ENCODE data around the gene SNCAIP. TPM values are rescaled to one million over a fixed set of nuclear protein-coding genes. Genes with fewer than 3 reads are reported as not detected.
"Not testable (repeated sequence)": the region's sequence is repeated elsewhere in the genome, so short reads cannot be mapped to it uniquely, and the experiment has no call there.

The SNCAIP gene
- total and polyA plus RNA-seq, 12 donors = 1.3 to 6.4 (median 2.7) TPM

GRCh38 chr5:122377026-122377425 lies 65.0 kb downstream of the SNCAIP start:
- no peak for TF ChIP-seq POLR2A (IDR thresholded peaks at IDR 0.05)
- no peak for TF ChIP-seq CTCF (IDR thresholded peaks at IDR 0.05)
- Histone ChIP-seq H3K36me3 (replicated peaks in 1 of 2) (no peaks in the 10 kb centered on the region), H3K9me3 (replicated peaks in 1 of 3) (no peaks in the 10 kb centered on the region), H3K4me1 (replicated peaks in 1 of 2) (no peaks in the 10 kb centered on the region), H3K4me3 (no peak overlapping the region), H3K27me3 (no peaks in the 10 kb centered on the region), H3K27ac (no peak overlapping the region)
- WGBS, 4 donors = 39 to 54% (median 45%) methylated on average over 1 of the region's 1 CpG
- DNase-seq = no peak
- intact Hi-C loops (cut with DNase I) = no loop called here

- H3K9me3 ChIP-seq (replicated peaks in 1 of 3); H3K27ac ChIP-seq; H3K4me1 ChIP-seq (replicated peaks in 1 of 2); DNase-seq; H3K27me3 ChIP-seq; intact Hi-C loops (cut with DNase I); H3K4me3 ChIP-seq; H3K36me3 ChIP-seq (replicated peaks in 1 of 2): not testable (repeated sequence)
- 82 to 92% (median 87%) methylated on average over 11 to 16 of the region's 16 CpGs for WGBS, 4 donors
These were observed 70.9 kb downstream of the SNCAIP start for GRCh38 chr5:122382938-122383337.

GRCh38 chr5:122384739-122385235 lies 72.8 kb downstream of the SNCAIP start:
- no peaks in the 10 kb centered on the region for H3K36me3 ChIP-seq (replicated peaks in 1 of 2)
- no peak for DNase-seq
- intact Hi-C loops (cut with DNase I) = no loop called here
- H3K9me3 ChIP-seq (replicated peaks in 1 of 3) = no peaks in the 10 kb centered on the region
- WGBS, 4 donors = 81 to 84% (median 83%) methylated on average over 5 of the region's 5 CpGs
- H3K4me1 ChIP-seq (replicated peaks in 1 of 2) = no peaks in the 10 kb centered on the region
- H3K4me3 ChIP-seq = no peak overlapping the region
- H3K27me3 ChIP-seq = peaks cover 3% of the 10 kb centered on the region
- TF ChIP-seq CTCF (IDR thresholded peaks at IDR 0.05) = no peak
- no peak for TF ChIP-seq POLR2A (IDR thresholded peaks at IDR 0.05)
- H3K27ac ChIP-seq = no peak overlapping the region

- Histone ChIP-seq H3K9me3 (replicated peaks in 1 of 3) (no peaks in the 10 kb centered on the region), H3K27ac (no peak overlapping the region), H3K27me3 (peaks cover 3% of the 10 kb centered on the region), H3K4me3 (no peak overlapping the region), H3K4me1 (replicated peaks in 1 of 2) (no peaks in the 10 kb centered on the region), H3K36me3 (replicated peaks in 1 of 2) (no peaks in the 10 kb centered on the region)
- DNase-seq = no peak
- TF ChIP-seq POLR2A (IDR thresholded peaks at IDR 0.05) = no peak
- no peak for TF ChIP-seq CTCF (IDR thresholded peaks at IDR 0.05)
- intact Hi-C loops (cut with DNase I) = no loop called here
- WGBS, 4 donors = 92 to 99% (median 92%) methylated on average over 4 of the region's 4 CpGs
These were observed 73.2 kb downstream of the SNCAIP start for GRCh38 chr5:122385286-122385685.

GRCh38 chr5:122385808-122386207 lies 73.8 kb downstream of the SNCAIP start:
- DNase-seq = no peak
- intact Hi-C loops (cut with DNase I) = no loop called here
- H3K27ac ChIP-seq = no peak overlapping the region
- 80 to 88% (median 85%) methylated on average over 3 of the region's 3 CpGs for WGBS, 4 donors
- H3K4me3 ChIP-seq = no peak overlapping the region
- H3K27me3 ChIP-seq = peaks cover 3% of the 10 kb centered on the region
- H3K9me3 ChIP-seq (replicated peaks in 1 of 3) = no peaks in the 10 kb centered on the region
- TF ChIP-seq CTCF (IDR thresholded peaks at IDR 0.05) (no peak), POLR2A (IDR thresholded peaks at IDR 0.05) (no peak)
- H3K4me1 ChIP-seq (replicated peaks in 1 of 2) = no peaks in the 10 kb centered on the region
- no peaks in the 10 kb centered on the region for H3K36me3 ChIP-seq (replicated peaks in 1 of 2)

All from adrenal gland (tissue), 12 donors.